Astrocyte of the cerebellum (primary cell): ENCODE results near the gene ATP5PF.
"Not testable (repeated sequence)": the region's sequence is repeated elsewhere in the genome, so short reads cannot be mapped to it uniquely, and the experiment has no call there.

Source experiments
- DNase-seq: peaks from one replicate; pipeline ENCODE4 v3.0.0-alpha.2; 2011; ENCODE audit warnings: low read depth
- H3K4me3 ChIP-seq: 2 replicates; pipeline ENCODE4 v1.5.1; 2011; ENCODE audit warnings: mild to moderate bottlenecking, low read depth, low read length, moderate library complexity
- in situ Hi-C: cut with HindIII; loops from 2 replicates; pipeline ENCODE4 v1.10.0; 2017; ENCODE audit warnings: low sequenced_read_pairs
- TF ChIP-seq, protein P1 (sequence below): IDR thresholded peaks from 2 replicates; pipeline ENCODE4 v1.5.1; 2012; ENCODE audit warnings: low read length, low read depth, moderate library complexity, mild to moderate bottlenecking; ENCODE audit errors: missing control alignments

The ATP5PF gene

DNA sequence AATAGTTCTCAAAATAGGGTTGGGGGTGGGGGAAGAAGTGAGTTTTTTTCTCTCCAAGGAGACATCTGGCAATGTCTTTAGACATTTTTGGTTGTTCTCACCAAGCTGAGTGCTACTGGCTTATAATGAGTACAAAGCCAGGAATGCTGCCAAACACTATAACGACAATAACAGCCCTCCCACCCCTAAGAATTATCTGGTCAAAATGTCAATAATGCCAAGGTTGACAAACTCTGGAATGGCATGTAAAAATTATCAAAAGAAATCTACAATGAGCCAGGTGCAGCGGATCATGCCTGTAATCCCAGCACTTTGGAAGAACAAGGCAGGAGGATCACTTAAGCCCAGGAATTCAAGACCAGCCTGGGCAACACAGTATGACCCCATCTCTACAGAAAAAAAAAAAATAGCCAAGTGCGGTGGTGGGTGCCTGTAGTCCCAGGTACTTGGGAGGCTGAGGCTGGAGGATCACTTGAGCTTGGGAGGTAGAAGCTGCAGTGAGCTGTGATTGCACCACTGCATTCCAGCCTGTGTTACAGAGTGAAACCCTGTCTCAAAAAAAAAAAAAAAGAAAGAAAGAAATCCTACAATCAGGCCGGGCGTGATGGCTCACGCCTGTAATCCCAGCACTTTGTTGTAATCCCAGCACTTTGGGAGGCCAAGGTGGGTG lies 2.5 kb downstream of the ATP5PF start:
- in situ Hi-C loops = no loop called here
- TF ChIP-seq, protein P1, sequence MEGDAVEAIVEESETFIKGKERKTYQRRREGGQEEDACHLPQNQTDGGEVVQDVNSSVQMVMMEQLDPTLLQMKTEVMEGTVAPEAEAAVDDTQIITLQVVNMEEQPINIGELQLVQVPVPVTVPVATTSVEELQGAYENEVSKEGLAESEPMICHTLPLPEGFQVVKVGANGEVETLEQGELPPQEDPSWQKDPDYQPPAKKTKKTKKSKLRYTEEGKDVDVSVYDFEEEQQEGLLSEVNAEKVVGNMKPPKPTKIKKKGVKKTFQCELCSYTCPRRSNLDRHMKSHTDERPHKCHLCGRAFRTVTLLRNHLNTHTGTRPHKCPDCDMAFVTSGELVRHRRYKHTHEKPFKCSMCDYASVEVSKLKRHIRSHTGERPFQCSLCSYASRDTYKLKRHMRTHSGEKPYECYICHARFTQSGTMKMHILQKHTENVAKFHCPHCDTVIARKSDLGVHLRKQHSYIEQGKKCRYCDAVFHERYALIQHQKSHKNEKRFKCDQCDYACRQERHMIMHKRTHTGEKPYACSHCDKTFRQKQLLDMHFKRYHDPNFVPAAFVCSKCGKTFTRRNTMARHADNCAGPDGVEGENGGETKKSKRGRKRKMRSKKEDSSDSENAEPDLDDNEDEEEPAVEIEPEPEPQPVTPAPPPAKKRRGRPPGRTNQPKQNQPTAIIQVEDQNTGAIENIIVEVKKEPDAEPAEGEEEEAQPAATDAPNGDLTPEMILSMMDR = no peak
- no peak overlapping the region for H3K4me3 ChIP-seq
- DNase-seq = no peak

DNA sequence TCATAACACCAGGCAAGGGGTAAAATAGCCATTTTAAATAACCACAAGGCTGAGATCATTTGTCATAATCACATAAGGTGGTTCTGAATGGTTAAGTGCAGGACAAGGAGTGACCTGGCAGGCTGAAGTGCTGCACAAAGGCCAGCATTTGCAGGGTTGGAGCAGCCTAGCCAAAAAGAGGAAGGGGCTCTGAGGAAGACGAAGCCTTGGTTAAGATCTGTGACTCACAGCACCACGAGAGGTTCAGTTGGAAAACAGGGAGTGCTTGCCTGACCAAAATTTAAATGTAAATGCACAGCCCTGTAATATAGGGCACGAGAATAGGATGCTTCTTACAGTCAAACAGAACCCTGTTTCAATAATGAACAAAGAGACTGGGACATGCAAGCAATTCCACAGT lies 12.1 kb downstream of the ATP5PF start:
- DNase-seq = no peak
- in situ Hi-C loops = no loop called here
- TF ChIP-seq, protein P1 = no peak
- no peak overlapping the region for H3K4me3 ChIP-seq

DNA sequence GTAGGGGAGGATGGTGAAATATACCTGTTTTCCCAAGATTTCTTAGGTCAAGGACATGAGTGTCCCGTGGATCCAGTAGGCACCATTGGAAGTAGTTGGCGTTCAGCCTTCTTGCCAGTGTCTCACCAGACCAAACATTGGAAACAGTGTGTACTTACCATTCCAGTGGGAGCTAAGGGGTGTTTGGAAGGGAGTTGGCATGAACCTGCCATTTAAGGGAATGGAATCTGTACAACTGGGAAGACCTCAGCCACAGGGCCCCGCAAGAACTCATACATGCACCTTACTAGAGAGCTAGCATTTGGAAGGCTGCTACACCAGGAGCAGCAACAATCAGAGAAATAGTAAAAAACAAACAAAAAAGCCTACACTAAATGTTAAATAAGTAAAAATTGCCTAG lies 12.7 kb downstream of the ATP5PF start:
- in situ Hi-C loops = no loop called here
- H3K4me3 ChIP-seq = no peak overlapping the region
- TF ChIP-seq, protein P1 = no peak
- DNase-seq = no peak

DNA sequence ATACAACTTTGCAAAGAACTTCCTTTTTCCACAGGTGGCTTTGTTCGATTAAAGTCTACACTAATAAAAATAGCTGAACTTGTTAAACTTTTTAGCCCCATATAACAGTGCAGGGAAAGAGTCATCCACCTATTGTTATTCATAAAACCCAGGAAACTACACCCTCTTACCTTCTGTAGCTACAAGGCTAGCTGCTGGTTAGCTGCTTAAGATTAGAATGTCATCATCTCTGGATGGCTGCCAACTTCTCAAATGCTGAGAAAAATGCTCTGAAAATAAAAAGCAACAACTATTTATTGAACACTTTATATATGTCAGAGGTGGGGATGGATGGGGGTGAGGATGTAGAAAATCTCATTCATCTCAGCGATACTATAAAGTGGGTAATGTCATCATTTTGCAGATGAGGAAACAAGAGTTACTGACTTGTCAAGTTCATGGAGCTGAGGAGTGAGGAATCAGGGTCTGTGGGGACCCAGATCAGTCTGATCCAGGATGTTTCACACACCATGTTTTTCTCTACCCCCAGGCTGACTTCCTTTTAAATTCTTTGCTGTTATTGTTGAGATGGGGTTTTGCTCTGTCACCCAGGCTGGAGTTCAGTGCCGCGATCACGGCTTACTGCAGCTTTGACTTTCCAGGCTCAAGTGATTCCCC lies 17.1 kb downstream of the ATP5PF start:
- TF ChIP-seq, protein P1 = no peak
- no peak for DNase-seq
- in situ Hi-C loops = loop anchor here (10.0 kb wide), 1 partner anchor 93 kb away; no protein-coding TSS in a partner anchor
- no peak overlapping the region for H3K4me3 ChIP-seq

DNA sequence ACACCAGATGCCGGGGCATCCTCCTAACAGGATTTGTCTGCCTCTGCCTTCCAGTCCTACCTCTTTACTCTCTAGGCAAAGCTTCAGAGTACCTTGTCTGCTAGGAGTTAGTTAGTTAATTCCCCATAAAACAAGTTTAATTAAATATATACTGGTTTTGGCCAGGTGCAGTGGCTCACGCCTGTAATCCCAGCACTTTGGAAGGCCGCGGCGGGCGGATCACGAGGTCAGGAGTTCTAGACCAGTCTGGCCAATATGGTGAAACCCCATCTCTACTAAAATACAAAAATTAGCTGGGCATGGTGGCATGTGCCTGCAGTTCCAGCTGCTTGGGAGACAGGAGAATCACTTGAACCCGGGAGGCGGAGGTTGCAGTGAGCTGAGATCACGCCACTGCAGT lies 20.6 kb downstream of the ATP5PF start:
- H3K4me3 ChIP-seq, DNase-seq: not testable (repeated sequence)
- in situ Hi-C loops = loop anchor here (10.0 kb wide), 1 partner anchor 89 kb away; no protein-coding TSS in a partner anchor

DNA sequence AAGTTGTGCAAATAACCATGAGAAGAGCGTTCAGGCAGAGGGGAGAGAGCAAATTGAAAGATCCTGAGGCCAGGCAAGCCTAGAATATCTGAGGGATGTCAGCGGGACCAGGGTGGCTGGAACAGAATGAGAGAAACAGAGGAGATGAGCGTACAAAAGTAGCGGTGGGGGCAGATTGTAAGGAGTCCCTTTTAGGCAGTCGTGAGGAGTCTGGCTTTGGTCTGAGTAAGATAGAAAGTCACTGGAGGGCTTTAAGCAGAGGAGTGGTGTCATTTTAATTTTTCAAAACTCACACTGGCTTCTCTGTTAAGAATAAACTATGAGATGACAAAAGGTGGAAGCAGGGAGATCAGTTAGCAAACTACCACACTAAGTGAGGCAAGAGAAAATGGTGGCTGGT lies 24.2 kb downstream of the ATP5PF start:
- TF ChIP-seq, protein P1 = no peak
- in situ Hi-C loops = loop anchor here (10.0 kb wide), 1 partner anchor 86 kb away; no protein-coding TSS in a partner anchor
- H3K4me3 ChIP-seq = no peak overlapping the region
- DNase-seq = no peak

DNA sequence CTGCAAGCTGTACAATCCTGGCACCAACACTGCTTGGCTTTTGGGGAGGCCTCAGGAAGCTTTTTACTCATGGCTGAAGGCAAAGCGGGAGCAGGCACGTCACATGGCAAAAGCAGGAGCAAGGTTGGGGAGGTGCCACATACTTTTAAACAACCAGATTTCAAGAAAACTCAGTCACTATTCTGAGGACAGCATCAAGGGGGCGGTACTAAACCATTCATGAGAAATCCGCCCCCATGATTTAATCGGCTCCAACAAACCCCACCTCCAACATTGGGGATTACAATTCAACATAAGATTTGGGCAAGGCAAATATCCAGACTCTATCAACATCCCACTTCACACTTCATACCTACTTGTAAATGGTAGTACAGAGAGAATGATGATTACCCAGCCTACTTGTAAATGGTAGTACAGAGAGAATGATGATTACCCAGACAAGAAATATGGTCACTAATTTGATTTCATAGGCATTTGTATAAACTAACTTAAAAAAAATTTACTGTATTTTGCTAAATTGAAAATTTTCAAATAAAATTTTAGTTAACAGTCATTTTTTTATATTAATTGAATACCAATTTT lies 24.9 kb downstream of the ATP5PF start:
- TF ChIP-seq, protein P1 = no peak
- in situ Hi-C loops = loop anchor here (10.0 kb wide), 1 partner anchor 85 kb away; no protein-coding TSS in a partner anchor
- no peak for DNase-seq
- no peak overlapping the region for H3K4me3 ChIP-seq
